Globus pallidus (tissue), 1 donor: Measurements from ENCODE around the gene PPIA.
"Not testable (repeated sequence)": the region's sequence is repeated elsewhere in the genome, so short reads cannot be mapped to it uniquely, and the experiment has no call there.

Experiments
- DNase-seq: peaks from one replicate; pipeline ENCODE4 v3.0.0-alpha.2; 2015; ENCODE audit warnings: low spot score

PPIA gene

DNA sequence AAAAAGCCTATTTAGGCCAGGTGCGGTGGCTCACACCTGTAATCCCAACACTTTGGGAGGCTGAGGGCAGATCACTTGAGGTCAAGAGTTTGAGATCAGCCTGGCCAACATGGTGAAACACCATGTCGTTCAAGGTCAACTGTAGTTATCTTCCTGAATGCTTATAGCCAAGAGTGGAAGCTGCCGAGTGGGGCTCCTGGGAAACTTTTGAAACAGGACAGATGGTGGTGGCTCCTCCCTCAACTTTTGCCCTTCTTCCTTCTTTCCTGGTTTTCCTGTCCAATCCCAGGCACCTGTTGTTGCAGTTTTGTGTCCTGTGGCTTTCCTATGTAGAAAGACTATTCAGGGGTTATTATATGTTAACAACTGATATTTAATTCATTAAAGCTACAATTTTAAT lies 8.7 kb upstream of the PPIA start:
- no peak for DNase-seq

DNA sequence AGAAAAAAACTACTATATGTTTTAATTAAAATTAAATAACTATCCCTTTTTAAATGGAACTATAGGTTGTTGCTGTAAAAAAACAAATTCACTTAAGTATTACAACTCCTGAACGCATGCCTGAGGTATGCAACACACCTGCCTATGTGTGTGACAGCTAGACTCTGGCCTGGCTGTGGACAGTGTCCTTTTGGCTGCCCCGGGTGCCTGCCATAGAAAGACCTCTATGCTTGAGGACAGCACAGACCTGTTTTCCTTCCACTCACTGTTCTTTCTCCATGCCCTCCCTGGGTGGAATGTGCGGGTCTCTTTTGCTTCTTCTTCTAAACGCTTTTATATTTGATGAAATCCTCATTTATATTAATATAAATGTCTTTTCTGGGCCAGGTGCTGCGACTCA lies 6.5 kb upstream of the PPIA start:
- no peak for DNase-seq

DNA sequence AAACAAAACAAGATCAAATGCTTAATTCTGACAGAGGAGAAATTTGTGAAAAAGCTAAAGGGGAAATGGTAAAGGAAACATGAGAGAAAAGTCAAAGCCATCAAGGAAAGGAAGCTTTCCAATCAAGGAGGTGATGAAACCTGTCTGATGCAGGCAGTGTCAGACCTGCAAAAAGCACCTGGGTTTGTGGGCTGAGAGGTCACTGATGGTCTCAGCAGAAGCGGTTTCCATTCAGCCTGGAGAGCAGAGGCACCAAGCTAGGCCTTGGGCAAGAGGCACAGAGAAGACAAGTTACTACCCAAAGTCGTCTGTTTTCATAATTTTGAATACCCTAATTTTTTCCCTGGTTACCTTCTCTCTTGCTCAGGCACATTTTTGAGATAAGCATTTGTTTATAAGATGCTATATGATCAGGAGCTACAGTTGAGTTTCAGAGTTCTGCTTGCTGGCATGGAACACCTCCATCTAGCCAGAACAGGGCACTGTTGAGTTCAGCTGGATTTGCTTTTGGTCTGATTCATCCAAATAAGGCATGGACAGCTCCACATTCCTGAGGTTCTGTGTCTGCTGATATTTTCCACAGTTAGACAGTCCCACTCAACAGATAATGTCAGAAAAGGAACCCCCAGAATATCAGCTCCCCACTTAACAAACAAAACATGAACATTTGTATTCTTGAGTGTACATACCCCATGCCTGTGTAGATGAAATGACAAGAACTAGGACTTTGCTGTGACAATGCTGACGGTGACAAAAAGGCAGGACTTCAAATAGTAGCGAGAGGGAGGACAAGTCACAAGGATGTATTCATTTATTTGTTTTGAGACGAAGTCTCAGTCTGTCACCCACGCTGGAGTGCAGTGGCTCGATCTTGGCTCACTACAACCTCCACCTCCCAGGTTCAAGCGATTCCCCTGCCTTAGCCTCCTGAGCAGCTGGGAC lies 4.9 kb upstream of the PPIA start:
- no peak for DNase-seq

DNA sequence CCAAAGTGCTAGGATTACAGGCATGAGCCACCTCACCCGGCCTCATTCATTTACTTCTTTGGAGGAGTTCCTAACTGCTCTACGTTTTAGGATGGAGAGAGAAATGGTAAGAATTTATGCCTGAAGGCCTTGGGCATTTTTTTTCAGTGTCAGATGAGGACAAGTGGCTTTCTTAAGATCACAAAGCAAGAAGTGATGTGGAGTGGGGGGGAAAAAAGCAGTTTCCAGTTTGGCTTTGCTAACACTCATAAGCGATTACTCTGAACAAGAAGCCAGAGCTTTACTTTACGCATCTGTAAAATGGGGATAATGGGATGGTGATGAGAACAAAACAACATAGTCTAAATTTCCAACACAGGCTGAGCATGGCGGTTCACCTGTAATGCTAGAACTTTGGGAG lies 2.6 kb upstream of the PPIA start:
- DNase-seq = no peak

DNA sequence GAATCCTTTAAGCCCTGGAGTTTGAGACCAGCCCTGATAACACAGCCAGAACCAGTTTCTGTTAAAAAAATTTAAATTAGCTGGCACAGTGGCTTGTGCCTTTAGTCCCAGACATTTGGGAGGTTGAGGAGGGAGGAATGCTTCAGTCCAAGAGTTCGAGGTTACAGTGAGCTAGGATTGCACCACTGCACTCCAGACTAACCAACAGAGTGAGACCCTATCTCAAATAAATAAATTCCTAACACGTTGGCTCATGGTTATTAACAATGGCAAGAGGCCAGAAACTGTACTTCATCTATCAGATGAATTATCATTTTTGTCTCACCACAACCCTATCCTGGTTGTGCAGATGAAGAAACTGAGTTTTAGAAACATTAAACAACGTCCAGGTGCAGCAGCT lies 2.1 kb upstream of the PPIA start:
- DNase-seq = no peak

DNA sequence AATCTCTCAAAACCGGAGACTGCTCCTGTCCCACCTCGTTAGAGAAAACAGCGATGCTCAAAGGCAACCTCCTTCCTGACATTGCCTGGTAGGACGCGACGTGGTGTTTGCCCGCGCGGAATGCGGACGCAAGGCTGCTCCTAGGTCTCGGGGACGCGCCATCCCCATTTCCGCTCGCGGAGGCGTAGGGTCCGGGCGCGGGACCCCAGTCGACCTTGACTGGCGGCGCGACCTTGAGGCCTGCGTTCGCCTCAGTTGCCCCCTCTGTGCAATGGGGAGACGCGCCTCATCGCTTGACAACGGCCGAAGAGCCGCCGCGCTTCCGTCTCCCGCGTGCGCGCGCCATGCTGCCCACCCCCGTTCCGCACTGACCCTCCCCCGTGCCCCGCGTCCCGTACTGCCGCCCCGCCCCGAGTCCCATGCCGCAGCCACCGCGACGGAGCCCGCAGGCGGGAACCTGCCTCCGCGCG lies 412 bp upstream of the PPIA start:
- peak; percentile 38 for DNase-seq

DNA sequence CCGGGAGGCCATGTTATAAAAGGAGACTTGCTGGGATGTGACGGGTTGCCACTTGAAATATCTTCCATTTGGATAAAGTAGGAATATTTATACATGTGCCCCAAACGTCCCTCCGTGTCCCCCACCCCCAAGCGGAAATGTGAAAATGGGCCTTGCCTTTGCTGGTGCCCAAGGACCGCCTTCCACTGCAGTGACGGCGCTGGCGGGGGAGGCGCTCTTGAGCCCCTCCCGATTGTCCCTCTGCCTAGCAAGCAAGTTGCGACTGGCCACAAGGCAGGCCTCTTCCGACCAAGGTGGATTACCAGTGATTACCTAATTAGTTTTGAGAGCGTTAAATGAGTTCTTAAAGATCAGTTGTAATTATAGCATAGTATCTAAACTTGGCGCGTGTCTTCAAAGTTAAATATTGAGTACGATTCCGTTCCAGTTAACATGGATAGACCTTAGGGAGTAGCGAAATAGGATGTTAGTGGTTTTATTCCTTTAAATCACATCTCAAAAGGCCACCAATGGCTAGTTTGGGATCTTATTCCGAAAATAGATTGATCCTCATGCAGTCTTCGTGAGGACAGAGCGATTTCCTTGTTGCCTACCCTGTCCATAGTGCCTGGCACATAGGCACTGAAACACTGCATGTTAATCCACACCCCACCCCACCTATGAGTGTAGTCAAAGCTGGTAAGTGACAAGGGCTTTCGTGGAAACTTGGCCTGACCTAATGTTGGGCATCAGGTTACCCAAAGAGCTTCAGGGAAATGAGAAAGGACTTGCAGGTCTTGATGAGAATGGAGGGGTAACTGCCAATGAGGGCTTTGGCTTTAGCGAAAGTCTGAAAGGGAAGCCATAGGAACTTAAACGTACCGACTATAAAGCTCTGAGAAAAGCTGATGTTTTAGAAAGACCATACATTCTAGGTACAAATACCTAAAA lies 1.1 kb downstream of the PPIA start:
- peak; percentile 92 for DNase-seq

DNA sequence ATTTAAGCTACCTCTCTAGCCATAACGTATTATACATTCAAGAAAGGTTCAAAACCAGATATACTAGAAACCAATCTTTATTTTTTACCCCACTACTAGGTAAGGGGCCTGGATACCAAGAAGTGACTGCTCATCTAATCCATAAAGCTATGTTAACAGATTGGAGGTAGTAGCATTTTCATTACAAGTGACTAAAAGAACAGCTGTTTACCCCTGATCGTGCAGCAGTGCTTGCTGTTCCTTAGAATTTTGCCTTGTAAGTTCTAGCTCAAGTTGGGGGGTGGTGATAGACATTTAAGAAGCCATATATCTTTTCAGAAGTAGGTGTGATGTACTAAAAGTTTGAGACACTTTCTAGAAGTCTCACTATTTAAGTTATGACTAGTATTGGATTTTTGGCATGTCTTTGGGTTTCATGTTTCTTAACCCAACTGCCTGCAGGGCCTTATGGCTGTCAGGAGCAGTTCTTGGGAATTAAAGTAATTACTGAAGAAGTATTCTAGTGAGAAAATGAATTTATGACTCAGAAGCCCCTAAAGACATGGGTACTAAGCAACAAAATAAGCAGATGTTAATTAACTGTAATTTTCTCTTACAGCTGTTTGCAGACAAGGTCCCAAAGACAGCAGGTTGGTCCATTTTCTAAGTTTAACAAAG lies 2.3 kb downstream of the PPIA start:
- DNase-seq = no peak

DNA sequence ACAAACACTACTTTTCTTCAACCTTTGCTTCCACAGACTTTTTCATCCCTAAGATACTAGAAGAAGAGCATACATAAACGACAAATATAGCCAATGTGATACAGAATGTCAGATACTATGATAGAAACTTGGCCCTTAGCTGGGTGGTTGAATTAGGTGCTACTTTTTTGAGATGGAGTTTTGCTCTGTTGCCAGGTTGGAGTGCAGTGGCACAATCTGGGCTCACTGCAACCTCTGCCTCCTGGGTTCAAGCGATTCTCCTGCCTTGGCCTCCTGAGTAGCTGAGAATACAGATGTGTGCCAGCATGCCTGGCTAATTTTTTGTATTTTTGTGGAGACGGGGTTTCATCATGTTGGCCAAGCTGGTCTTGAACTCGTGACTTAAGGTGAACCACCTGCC lies 3.5 kb downstream of the PPIA start:
- DNase-seq = no peak

DNA sequence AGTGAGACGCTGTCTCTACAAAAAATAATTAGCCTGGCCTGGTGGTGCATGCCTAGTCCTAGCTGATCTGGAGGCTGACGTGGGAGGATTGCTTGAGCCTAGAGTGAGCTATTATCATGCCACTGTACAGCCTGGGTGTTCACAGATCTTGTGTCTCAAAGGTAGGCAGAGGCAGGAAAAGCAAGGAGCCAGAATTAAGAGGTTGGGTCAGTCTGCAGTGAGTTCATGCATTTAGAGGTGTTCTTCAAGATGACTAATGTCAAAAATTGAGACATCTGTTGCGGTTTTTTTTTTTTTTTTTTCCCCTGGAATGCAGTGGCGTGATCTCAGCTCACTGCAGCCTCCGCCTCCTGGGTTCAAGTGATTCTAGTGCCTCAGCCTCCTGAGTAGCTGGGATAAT lies 5.4 kb downstream of the PPIA start:
- no peak for DNase-seq

DNA sequence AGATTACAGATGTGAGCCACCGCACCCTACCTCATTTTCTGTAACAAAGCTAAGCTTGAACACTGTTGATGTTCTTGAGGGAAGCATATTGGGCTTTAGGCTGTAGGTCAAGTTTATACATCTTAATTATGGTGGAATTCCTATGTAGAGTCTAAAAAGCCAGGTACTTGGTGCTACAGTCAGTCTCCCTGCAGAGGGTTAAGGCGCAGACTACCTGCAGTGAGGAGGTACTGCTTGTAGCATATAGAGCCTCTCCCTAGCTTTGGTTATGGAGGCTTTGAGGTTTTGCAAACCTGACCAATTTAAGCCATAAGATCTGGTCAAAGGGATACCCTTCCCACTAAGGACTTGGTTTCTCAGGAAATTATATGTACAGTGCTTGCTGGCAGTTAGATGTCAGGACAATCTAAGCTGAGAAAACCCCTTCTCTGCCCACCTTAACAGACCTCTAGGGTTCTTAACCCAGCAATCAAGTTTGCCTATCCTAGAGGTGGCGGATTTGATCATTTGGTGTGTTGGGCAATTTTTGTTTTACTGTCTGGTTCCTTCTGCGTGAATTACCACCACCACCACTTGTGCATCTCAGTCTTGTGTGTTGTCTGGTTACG lies 6.0 kb downstream of the PPIA start:
- no peak for DNase-seq

DNA sequence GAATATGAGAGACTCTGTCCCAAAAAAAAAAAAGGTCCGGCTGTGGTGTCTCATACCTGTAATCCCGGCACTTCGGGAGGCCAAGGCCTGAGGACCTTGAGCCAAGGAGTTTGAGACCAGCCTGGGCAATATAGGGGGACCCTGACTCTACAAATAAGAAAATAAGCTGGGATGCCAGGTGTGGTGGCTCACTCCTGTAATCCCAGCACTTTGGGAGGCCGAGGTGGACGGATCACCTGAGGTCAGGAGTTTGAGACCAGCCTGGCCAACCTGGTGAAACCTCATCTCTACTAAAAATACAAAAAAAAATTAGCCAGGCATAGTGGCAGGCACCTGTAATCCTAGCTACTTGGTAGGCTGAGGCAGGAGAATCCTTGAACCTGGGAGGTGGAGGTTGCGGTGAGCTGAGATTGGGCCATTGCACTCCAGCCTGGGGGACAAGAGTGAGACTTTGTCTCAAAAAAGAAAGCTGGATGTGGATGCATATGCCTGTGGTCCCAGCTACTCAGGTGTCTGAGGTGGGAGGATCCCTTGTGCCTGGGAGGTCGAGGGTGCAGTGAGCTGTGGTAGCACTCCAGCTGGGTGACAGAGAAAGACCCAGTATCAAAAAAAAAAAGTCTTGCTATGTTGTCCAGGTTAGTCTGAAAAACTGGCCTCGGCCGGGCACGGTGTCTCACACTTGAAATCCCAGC lies 7.5 kb downstream of the PPIA start:
- DNase-seq = not testable (repeated sequence)

DNA sequence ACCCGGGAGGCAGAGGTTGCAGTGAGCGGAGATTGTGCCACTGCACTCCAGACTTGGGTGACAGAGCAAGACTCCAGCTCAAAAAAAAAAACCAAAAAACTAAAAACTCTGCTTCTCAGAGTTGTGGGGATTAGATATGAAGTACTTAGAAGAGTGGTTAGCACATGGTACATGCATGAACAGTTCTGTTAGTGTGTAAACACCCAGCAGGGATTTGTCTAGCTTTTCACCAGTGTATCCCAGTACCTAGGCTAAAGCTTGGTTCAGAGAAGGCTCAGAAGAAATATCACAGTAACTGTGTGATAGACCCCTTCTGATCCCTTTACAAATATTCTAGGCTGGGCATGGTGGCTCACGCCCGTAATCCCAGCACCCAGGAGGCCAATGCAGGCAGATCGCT lies 9.5 kb downstream of the PPIA start:
- no peak for DNase-seq

DNA sequence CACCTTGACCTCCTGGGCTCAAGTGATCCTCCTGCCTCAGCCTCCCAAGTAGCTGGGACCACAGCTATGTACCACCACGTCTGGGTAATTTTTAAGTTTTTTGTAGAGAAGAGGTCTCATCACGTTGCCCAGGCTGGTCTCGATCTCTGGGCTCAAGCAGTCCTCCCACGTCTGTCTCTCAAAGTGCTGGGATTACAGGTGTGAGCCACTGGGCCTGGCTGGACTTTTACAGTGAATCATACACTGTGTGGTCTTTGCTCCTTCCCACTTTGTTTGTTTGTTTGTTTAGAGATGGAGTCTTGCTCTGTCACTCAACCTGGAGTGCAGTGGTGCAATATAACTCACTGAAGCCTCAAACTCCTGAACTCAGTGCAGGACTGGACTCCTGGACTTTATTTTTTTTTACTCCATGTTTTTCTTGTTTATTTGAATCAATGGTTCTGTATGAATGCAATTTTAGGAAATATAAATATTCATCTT lies 12.5 kb downstream of the PPIA start:
- no peak for DNase-seq

DNA sequence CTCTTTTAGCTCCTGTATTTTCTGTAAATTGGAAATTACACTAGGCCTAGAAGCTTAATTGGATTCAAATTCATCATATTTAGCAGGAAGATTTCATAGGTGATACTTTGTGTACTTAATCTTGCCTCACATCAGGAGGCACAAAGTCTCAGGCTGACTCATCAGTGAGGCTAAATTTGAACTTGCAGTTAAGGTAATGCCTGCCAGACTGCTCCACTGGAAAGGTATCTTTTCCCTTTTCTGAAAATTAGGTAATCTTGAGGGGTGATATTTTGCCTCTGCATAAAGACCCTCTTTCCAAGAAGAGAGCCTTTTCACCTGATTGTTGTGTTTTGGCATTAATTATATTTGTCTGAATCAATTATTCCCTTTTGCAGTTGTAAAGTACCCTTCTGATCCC lies 14.6 kb downstream of the PPIA start:
- DNase-seq = no peak

DNA sequence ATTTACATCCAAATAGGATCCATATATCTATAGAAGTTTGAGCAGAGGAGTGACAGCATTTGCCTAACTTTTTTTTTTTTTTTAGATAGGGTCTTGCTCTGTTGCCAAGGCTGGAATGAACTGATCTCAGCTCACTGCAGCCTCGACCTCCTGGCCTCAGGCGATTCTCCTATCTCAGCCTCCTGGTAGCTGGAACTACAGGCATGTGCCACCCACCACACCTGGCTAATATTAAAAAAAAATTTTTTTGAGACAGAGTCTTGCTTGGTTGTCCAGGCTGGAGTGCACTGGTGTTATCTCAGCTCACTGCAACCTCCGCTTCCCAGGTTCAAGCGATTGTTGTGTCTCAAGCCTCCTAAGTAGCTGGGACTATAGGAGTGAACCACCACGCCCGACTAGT lies 15.1 kb downstream of the PPIA start:
- no peak for DNase-seq

DNA sequence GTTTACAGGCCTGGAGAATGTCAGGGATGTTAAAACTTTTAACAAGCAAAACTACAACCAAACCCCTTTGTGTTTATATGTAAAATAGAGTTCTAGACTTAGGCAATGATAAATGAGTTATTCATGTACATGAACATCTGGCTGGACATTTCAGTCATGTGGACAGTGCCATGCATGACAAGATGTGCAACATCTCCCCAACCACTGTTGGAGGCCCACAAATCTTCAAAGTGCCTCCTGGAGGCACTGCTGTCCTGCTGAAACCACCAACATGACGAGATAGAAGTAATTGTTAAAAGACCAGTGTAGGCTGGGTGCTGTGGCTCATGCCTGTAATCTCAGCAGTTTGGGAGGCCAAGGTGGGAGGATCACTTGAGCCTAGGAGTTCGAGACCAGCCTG lies 18.4 kb downstream of the PPIA start:
- DNase-seq = no peak

DNA sequence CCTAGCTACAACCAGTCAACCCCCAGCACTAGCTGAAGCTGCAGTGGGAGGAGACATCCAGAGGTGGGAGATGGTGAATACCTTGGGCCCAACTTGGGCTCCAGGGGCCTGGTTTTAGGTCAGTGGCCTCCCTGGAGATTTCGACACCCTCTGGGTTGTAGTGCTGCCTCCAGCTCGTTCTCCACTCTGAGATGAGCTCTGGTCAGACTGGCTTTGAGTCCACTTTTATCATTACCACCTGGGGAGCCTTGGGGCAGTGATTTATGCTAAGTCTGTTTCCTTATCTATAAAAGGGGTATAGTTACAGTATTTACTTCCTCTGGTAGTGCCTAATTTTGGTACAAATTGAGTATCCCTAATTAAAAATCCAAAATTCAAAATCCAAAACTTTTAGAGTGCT lies 22.8 kb downstream of the PPIA start:
- no peak for DNase-seq

DNA sequence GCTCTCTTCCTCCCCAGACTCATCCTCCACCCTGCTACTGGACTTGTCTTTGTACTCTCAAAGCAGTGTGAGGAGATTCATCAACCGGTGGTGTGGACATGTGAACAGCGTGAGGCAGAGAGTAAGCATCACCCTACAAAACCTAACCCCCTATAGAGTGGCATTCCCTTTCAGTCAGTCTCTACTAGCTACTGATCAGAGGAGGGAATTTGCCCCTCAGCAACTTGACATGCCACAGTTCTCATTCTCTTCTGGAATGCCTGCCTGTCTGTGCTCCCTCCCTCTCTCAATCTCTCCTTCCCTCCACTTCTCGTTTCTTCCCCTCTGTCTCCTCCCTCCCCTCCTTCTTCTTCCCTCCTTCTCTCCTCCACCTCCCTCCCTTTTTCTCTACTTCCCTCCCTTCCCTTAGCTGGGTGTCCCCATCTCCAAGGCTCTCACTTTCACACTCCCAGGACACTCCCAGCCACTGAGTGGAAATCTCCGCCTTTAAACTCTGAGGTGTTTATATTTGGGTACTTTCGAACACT lies 26.8 kb downstream of the PPIA start:
- DNase-seq = no peak

DNA sequence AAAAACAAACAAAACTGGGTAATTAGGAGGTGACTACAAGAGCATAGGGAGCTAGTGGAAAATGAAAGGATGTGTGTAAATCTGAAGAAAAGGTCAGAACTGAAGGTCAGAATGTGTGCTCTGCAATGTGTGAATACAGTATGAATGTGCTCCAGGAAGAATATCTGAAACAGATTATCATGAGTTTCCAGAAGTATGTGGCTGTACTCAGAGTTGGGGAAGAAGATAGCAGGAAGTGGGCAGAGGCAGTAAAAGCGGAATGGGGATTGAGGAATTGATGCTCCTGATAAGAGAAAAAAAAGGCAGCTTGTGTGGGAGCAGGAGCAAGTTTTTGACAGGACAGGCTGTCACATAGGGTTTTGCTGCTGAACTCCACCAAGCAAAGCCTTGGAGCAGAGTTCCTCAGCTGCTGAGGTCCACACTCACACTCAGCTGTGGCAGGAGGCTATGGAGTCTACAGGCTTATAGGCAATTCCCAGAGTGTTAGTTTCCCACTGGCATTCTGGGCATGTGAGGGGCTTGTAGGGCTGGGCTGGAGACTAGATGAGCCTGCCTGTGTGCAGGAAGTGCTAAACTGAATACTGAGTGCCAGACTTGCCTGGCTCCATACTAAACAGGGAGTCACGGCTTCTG lies 28.5 kb downstream of the PPIA start:
- DNase-seq = no peak
